HAP-1 (cell line): ENCODE measurements around the gene FAM83D.

Experiments
- DNase-seq, 2 experiments: peaks; one replicate each; pipeline ENCODE4 v3.0.0-alpha.2; 2016 to 2020; ENCODE audit warnings: low spot score in 2 of 2
- H3K27me3 ChIP-seq: fragments of 250-450 bp; sonication (Bioruptor Pico); 2 replicates; pipeline ENCODE4 v1.5.1; 2020; ENCODE audit warnings: low read depth, mild to moderate bottlenecking, moderate library complexity
- H3K36me3 ChIP-seq: fragments of 250-450 bp; sonication (Bioruptor Pico); replicated peaks from 2 replicates; pipeline ENCODE4 v1.5.1; 2020; ENCODE audit warnings: mild to moderate bottlenecking
- H3K4me1 ChIP-seq: fragments of 250-450 bp; sonication (Bioruptor Pico); 2 replicates; pipeline ENCODE4 v1.5.1; 2020; ENCODE audit warnings: mild to moderate bottlenecking
- H3K4me3 ChIP-seq: fragments of 250-450 bp; sonication (Bioruptor Pico); 2 replicates; pipeline ENCODE4 v1.5.1; 2020; ENCODE audit warnings: mild to moderate bottlenecking, moderate library complexity
- H3K9me3 ChIP-seq: fragments of 250-450 bp; sonication (Bioruptor Pico); 2 replicates; pipeline ENCODE4 v1.5.1; 2020; ENCODE audit warnings: mild to moderate bottlenecking, moderate library complexity
- in situ Hi-C: fragments of 300-500 bp; cut with MboI; formaldehyde crosslinking; loops from 3 replicates; pipeline ENCODE4 v1.14.3; 2020; ENCODE audit warnings: low sequenced_read_pairs, inconsistent platforms, mixed read lengths

FAM83D gene

DNA sequence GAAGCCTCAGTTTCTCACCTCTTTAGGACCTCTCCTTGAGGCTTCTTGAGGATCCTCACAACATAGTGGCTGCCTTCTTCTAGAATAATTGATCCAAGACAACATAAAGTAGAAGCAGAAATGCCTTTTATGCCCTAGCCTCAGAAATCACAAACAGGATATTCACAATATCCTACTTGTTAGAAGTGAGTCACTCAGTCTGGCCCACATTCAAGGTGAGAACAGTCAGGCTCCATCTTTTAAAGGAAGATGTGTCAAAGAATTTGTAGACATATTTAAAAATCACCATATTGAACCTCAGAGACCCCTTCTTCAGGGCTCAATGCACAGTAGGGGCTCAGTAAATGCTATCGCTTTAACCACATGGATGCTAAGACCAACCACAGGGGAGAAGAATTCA lies 20.8 kb upstream of the FAM83D start:
- no peaks in the 10 kb centered on the region for H3K9me3 ChIP-seq
- no peak for DNase-seq
- no peaks in the 10 kb centered on the region for H3K27me3 ChIP-seq
- H3K4me1 ChIP-seq, result no peaks in the 10 kb centered on the region
- no peak overlapping the region for H3K4me3 ChIP-seq
- H3K36me3 ChIP-seq, result no peaks in the 10 kb centered on the region
- in situ Hi-C loops, result no loop called here

DNA sequence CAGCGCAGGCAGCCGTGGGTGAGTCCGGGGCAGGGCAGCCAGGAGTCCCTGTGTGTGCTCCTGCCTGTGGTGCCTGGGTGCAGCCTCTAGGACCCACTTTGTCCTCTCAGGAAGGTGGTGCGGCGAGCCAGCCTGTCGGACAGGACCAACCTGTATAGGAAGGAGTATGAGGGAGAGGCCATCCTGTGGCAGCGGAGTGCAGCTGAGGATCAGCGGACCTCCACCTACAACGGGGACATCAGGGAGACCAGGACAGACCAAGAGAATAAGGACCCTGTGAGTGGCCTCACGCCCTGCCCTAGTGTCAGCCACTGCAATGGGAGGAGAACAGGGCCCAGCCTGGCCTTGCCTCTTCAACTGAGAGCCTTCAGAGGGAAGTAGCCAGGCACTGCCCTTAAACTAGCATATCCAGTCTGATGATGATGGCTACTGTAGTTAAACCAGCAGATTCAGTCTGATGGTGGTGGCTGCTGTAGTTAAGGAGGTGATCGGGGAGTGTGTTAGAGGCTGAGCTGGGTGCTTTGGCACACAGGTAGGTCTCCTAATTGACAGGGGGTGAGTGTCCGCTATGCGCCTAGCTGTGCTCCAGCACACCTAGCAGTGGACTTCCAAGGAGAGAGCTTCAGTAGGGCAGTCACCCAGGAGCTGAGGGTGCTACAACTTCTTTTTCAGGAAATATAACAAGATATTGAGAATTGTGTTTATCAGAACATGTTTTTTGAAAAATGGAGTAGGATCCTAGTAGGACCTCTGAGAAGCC lies 18.1 kb upstream of the FAM83D start:
- H3K9me3 ChIP-seq, result no peaks in the 10 kb centered on the region
- no peaks in the 10 kb centered on the region for H3K36me3 ChIP-seq
- H3K4me1 ChIP-seq, result no peaks in the 10 kb centered on the region
- no peak overlapping the region for H3K4me3 ChIP-seq
- no peak for DNase-seq
- in situ Hi-C loops, result no loop called here
- no peaks in the 10 kb centered on the region for H3K27me3 ChIP-seq

DNA sequence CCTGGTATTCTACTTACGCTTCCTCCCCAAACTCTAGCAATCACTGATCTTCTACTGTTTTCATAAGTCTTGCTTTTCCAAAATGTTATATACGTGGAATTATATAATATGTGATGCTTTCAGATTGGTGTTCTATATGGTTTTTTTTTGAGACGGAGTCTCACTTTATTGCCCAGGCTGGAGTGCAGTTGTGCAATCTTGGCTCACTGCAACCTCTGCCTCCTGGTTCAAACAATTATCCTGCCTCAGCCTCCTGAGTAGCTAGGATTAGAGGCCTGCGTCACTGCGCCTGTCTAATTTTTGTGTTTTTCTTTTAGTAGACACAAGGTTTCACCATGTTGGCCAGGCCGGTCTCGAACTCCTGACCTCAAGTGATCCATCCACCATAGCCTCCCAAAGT lies 10.9 kb upstream of the FAM83D start:
- in situ Hi-C loops, result no loop called here
- no peak overlapping the region for H3K4me3 ChIP-seq
- no peaks in the 10 kb centered on the region for H3K36me3 ChIP-seq
- no peaks in the 10 kb centered on the region for H3K9me3 ChIP-seq
- DNase-seq, result no peak
- no peaks in the 10 kb centered on the region for H3K4me1 ChIP-seq
- no peaks in the 10 kb centered on the region; the same call in 1 of the 2 replicates for H3K27me3 ChIP-seq

DNA sequence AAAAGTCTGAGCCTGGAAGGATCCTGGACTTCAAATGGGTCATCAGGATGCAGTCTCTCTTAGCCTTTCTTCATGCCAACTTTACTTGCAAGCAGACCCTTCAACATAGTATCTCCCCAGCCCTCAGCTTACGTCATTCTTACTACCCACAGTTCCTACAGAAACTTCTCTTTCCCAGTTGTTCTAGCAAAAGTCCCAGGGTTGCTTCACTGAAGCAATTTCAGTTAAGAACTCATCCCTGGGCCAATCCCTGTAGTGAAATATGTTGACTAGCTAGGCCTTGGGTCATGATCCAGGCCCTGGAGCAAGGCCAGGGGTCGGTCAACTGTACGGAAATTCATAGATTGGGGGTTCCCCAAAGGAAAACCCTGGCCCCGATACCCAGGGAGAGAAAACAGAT lies 8.6 kb upstream of the FAM83D start:
- Histone ChIP-seq H3K4me1 (no peaks in the 10 kb centered on the region), H3K27me3 (no peaks in the 10 kb centered on the region; the same call in 1 of the 2 replicates), H3K4me3 (no peak overlapping the region), H3K9me3 (no peaks in the 10 kb centered on the region), H3K36me3 (no peaks in the 10 kb centered on the region)
- in situ Hi-C loops, result no loop called here
- no peak for DNase-seq

DNA sequence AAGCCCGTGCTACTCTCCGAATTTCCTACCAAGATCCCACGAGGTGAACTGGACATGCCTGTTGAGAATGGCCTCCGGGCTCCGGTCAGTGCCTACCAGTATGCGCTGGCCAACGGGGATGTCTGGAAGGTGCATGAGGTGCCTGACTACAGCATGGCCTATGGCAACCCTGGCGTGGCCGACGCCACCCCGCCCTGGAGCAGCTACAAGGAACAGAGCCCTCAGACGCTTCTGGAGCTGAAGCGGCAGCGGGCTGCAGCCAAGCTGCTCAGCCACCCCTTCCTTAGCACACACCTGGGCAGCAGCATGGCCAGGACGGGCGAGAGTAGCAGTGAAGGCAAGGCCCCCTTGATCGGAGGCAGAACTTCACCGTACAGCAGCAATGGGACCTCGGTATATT lies 8.0 kb upstream of the FAM83D start:
- no peak for DNase-seq

DNA sequence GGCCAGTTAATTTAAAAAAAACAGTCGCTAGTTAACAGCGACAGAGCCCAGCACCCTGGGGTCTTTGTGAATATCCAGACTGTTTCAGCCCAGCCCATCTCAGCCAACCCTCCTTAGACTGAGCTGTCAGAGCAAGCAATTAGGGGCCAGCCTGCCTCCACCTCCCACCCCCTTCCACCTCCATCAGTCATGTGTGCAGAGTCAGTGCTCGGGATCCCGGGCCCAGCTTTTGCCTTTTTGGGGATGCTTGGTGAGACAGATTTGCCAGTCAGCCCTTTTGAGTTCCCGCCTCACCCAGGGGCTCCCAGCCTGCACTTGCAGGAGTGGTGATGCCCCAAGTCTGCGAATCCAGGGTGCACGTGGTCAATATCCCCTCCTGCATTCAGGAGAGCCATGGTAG lies 6.5 kb upstream of the FAM83D start:
- H3K4me3 ChIP-seq, result no peak overlapping the region
- H3K27me3 ChIP-seq, result no peaks in the 10 kb centered on the region; the same call in 1 of the 2 replicates
- H3K4me1 ChIP-seq, result no peaks in the 10 kb centered on the region
- no peaks in the 10 kb centered on the region for H3K9me3 ChIP-seq
- no peak for DNase-seq
- H3K36me3 ChIP-seq, result no peaks in the 10 kb centered on the region
- in situ Hi-C loops, result no loop called here

More for the DNA sequence above, 8.0 kb upstream of the FAM83D start:
- H3K9me3 ChIP-seq, result no peaks in the 10 kb centered on the region
- in situ Hi-C loops, result no loop called here
- no peaks in the 10 kb centered on the region for H3K4me1 ChIP-seq
- H3K27me3 ChIP-seq, result no peaks in the 10 kb centered on the region; the same call in 1 of the 2 replicates
- no peak overlapping the region for H3K4me3 ChIP-seq
- no peaks in the 10 kb centered on the region for H3K36me3 ChIP-seq

DNA sequence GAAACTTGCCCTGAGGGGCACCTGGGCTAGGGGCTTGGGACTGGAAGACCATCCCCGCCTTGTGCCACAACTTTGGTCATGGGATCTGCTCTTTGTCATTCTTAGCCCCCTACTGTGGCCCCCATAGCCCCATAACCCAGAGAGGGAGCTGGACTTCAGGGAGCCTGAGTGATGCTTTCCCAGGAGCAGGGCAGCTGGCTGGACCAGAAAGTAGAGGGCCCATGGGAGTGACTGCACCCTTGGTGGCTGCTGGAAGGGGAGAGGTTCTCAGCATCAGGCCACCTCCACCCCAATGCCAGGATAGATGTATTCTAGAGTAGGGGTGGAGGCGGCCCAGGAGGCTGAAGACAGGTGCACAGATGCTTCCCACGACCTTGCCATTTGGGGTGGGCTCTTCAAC lies 5.8 kb upstream of the FAM83D start:
- no peaks in the 10 kb centered on the region for H3K36me3 ChIP-seq
- in situ Hi-C loops, result no loop called here
- DNase-seq, result no peak

DNA sequence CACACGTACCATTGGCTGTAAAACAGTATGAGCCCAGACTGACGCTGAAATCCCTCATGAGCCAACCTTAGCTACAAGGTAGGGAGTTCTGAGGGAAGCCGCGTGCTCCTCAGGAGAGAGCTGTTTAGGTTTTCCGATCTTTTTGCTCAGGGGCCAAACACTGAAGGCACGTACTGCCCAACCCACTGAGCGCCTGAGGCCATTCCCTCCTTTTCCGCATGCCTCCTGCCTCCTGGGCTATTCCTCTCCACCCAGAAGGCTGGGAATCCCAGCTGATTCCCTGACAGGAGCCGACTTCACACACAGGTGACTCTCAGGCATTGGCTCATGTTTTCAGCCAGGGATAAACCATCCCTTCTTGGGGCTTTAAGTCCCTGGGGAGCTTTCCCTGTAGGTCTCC lies 5.4 kb upstream of the FAM83D start:
- Histone ChIP-seq H3K9me3 (no peaks in the 10 kb centered on the region), H3K27me3 (no peaks in the 10 kb centered on the region; the same call in 1 of the 2 replicates), H3K36me3 (no peaks in the 10 kb centered on the region), H3K4me1 (no peaks in the 10 kb centered on the region), H3K4me3 (no peak overlapping the region)
- no peak for DNase-seq
- in situ Hi-C loops, result no loop called here

More for the DNA sequence above, 5.8 kb upstream of the FAM83D start:
- no peak overlapping the region for H3K4me3 ChIP-seq
- H3K4me1 ChIP-seq, result no peaks in the 10 kb centered on the region
- H3K9me3 ChIP-seq, result no peaks in the 10 kb centered on the region
- H3K27me3 ChIP-seq, result no peaks in the 10 kb centered on the region; the same call in 1 of the 2 replicates

DNA sequence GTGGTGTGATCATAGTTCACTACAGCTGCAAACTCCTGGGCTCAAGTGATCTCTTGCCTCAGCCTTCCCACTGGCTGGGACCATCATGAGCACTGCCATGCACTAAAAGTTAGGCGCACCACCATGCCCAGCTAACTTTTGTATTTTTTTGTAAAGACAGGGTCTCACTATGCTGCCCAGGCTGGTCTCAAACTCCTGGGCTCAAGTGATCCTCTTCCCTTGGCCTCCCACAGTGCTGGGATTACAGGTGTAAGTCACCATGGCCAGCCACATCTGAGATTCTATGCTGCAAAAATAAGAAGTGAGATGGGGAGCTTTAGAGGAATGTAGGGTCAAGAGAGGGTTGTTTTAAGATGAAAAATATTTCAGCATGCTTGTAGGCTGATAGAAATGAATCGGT lies 1.5 kb upstream of the FAM83D start:
- H3K27me3 ChIP-seq, result no peaks in the 10 kb centered on the region; the same call in 1 of the 2 replicates
- H3K4me1 ChIP-seq, result no peaks in the 10 kb centered on the region
- H3K9me3 ChIP-seq, result no peaks in the 10 kb centered on the region
- H3K36me3 ChIP-seq, result peaks cover 18% of the 10 kb centered on the region
- DNase-seq, result no peak
- in situ Hi-C loops, result no loop called here
- H3K4me3 ChIP-seq, result no peak overlapping the region

DNA sequence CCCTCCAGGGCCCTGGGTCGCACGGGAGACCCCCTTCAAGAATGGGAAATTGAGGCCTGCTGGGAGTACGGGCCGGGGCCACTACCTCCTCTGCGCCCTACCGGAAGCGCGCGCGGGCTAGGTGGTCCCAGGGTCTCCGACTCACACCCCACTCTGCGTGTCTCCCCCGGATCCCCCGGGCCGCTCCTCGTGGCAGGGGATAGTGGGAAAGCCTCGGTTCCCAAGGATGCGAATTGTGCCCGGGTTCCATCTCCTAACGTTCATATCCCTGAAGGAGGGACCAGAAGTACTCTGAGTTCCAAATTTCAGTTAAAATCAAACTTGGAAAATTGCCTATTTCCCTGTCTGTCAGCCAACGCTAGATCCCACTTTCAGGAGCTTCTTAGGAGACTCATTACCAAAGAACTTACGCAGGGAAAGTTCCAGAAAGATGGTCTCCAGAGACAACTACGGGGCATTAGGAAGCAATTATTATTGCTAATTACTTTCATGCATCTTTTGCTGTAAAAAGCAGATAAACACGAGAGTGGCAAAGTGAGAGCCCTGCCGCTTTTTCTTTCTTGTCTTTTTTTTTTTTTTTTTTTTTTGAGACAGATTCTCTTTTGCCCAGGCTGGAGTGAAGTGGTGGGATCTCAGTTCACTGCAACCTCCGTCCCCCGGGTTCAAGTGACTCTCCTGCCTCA lies 858 bp downstream of the FAM83D start:
- Histone ChIP-seq H3K4me3 (peak overlapping the region; percentile 91), H3K4me1 (peaks cover 6% of the 10 kb centered on the region; the same call in 1 of the 2 replicates), H3K9me3 (no peaks in the 10 kb centered on the region), H3K36me3 (peaks cover 38% of the 10 kb centered on the region), H3K27me3 (no peaks in the 10 kb centered on the region; the same call in 1 of the 2 replicates)
- in situ Hi-C loops, result no loop called here
- DNase-seq, result no peak

DNA sequence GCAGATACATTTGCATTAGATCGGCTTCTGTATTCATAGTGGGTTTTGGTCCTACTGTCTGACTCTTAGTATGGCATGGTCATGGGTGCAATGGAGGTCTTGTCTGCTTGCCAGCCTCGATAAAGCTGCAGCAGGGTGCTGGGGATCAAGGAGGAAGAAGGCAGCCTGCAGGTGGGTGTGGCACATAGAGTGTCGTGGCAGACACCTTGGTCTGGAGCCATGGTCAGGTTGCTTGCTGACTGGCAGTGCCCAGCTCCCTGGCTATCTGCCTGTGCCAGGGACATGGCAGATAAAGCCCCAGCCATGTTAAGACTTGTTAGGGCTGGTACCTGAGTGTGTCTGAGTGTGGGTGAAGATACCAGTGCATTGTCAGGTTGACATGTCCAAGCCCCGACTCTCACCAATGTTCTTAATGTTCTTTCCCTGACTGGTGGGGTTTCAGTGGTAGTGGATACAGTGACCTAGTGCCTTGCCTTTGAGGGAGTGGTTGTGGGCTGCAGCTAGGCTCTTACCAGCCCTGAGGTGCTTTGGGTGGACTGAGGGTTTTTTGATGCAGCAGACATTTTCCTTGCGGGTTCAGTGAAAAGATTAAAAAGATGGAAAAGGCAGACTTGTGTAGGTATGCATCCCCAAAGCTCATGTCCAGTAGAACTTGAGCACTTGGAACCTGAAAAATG lies 1.8 kb downstream of the FAM83D start:
- in situ Hi-C loops, result no loop called here
- H3K4me1 ChIP-seq, result peaks cover 8% of the 10 kb centered on the region; the same call in 1 of the 2 replicates

DNA sequence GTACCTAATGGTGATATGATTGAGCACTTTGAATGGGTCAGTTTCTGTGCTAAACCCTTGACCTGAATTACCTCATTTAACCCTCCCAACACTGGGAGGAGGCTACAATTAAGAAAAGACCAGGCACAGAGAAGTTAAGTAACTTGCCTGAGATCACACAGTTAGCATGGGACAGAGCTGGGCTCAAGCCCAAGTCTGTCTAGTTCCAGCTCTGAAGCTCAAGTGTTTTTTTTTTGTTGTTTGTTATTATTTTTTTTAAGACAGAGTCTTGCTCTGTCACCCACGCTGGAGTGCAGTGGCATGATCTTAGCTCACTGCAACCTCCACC lies 4.0 kb downstream of the FAM83D start:
- in situ Hi-C loops, result no loop called here
- DNase-seq, result no peak
- Histone ChIP-seq H3K4me3 (no peak overlapping the region), H3K36me3 (peaks cover 51% of the 10 kb centered on the region), H3K9me3 (no peaks in the 10 kb centered on the region), H3K27me3 (no peaks in the 10 kb centered on the region), H3K4me1 (peaks cover 8% of the 10 kb centered on the region; the same call in 1 of the 2 replicates)

More for the DNA sequence above, 1.8 kb downstream of the FAM83D start:
- peak in 1 of 2 experiments; percentile 37 for DNase-seq
- H3K9me3 ChIP-seq, result no peaks in the 10 kb centered on the region
- no peaks in the 10 kb centered on the region for H3K27me3 ChIP-seq
- H3K4me3 ChIP-seq, result peak overlapping the region; percentile 91
- H3K36me3 ChIP-seq, result peaks cover 42% of the 10 kb centered on the region

DNA sequence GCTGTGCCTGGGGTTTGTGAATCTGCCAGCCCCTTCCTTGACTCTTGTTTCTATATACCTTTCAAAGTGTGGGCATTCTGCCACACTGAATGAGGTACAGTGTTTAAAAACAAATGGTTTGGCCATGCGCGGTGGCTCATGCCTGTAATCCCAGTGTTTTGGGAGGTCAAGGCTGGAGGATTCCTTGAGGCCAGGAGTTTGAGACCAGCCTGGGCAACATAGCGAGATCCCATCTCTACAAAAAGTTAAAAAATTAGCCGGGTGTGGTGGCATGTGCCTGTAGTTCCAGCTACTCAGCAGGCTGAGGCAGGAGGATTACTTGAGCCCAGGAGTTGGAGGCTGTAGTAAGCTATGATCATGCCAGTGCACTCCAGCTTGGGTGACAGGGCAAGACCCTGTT lies 5.8 kb downstream of the FAM83D start:
- DNase-seq, result no peak
- peaks cover 13% of the 10 kb centered on the region; the same call in 1 of the 2 replicates for H3K4me1 ChIP-seq
- H3K4me3 ChIP-seq, result no peak overlapping the region
- H3K9me3 ChIP-seq, result no peaks in the 10 kb centered on the region
- in situ Hi-C loops, result no loop called here
- no peaks in the 10 kb centered on the region for H3K27me3 ChIP-seq
- H3K36me3 ChIP-seq, result peaks cover 62% of the 10 kb centered on the region
